HCEC 1CT (cell line): ENCODE results near the gene CHFR.
"Not testable (repeated sequence)": the region's sequence is repeated elsewhere in the genome, so short reads cannot be mapped to it uniquely, and the experiment has no call there.

Source experiments
- DNase-seq: peaks from one replicate; pipeline ENCODE4 v3.0.0-alpha.2; 2017

Gene CHFR

GRCh38 chr12:132838410-132839080, 48.9 kb downstream of the CHFR start:
- DNase-seq = no peak

GRCh38 chr12:132837693-132838409, 49.6 kb downstream of the CHFR start:
- DNase-seq = no peak

GRCh38 chr12:132836795-132837331, 50.5 kb downstream of the CHFR start:
- no peak for DNase-seq

- DNase-seq = not testable (repeated sequence)
Observed at GRCh38 chr12:132836230-132836629, 51.2 kb downstream of the CHFR start.

- DNase-seq = no peak
Observed at GRCh38 chr12:132835076-132836025, 52.1 kb downstream of the CHFR start.

- DNase-seq = no peak
Observed at GRCh38 chr12:132834181-132834711, 53.2 kb downstream of the CHFR start.

GRCh38 chr12:132833341-132833740, 54.1 kb downstream of the CHFR start:
- DNase-seq = no peak

GRCh38 chr12:132831771-132832170, 55.6 kb downstream of the CHFR start:
- DNase-seq = no peak

GRCh38 chr12:132828706-132829534, 58.5 kb downstream of the CHFR start, which contains the start of gene GOLGA3:
GOLGA3 (minus strand) TSS chr12:132828869; CDS start chr12:132822128, 6,741 bp downstream.
- DNase-seq = peak; percentile 87

- peak; percentile 72 for DNase-seq
Observed at GRCh38 chr12:132827763-132828703, 59.4 kb downstream of the CHFR start.

- no peak for DNase-seq
Observed at GRCh38 chr12:132825861-132826260, 61.5 kb downstream of the CHFR start.

GRCh38 chr12:132825089-132825488, 62.3 kb downstream of the CHFR start:
- no peak for DNase-seq

GRCh38 chr12:132824053-132824452, 63.4 kb downstream of the CHFR start:
- DNase-seq = no peak

GRCh38 chr12:132818562-132818961, 68.8 kb downstream of the CHFR start:
- no peak for DNase-seq

- no peak for DNase-seq
Observed at GRCh38 chr12:132814232-132814631, 73.2 kb downstream of the CHFR start.

- DNase-seq = no peak
Observed at GRCh38 chr12:132813443-132813842, 74.0 kb downstream of the CHFR start.

GRCh38 chr12:132812631-132813305, 74.6 kb downstream of the CHFR start:
- DNase-seq = peak; percentile 63

- DNase-seq = not testable (repeated sequence)
Observed at GRCh38 chr12:132809391-132809790, 78.0 kb downstream of the CHFR start.

GRCh38 chr12:132807295-132808092, 79.9 kb downstream of the CHFR start:
- no peak for DNase-seq
